HEK293T (cell line): ENCODE data around the gene TBC1D22A.

ENCODE experiments used
- BHLHE40 ChIP-seq: fragments of 450-650 bp; IDR thresholded peaks from 2 replicates; pipeline ENCODE4 v1.6.1; 2016; ENCODE audit warnings: mild to moderate bottlenecking, moderate library complexity, borderline replicate concordance
- ELF4 ChIP-seq: fragments of 450-650 bp; IDR thresholded peaks from 2 replicates; pipeline ENCODE4 v1.6.1; 2017; ENCODE audit warnings: antibody characterized with exemption
- FOXK2 ChIP-seq: fragments of 450-650 bp; IDR thresholded peaks from 2 replicates; pipeline ENCODE4 v1.6.1; 2016; ENCODE audit warnings: mild to moderate bottlenecking
- FOXM1 ChIP-seq: fragments of 450-650 bp; IDR thresholded peaks from 2 replicates; pipeline ENCODE4 v1.6.1; 2017; ENCODE audit warnings: mild to moderate bottlenecking, borderline replicate concordance
- HDGF ChIP-seq: fragments of 450-650 bp; IDR thresholded peaks from 2 replicates; pipeline ENCODE4 v1.6.1; 2017; ENCODE audit warnings: antibody characterized with exemption, borderline replicate concordance
- LEF1 ChIP-seq: fragments of 450-650 bp; IDR thresholded peaks from 2 replicates; pipeline ENCODE4 v1.6.1; 2017; ENCODE audit warnings: mild to moderate bottlenecking, borderline replicate concordance
- NFRKB ChIP-seq: fragments of 450-650 bp; IDR thresholded peaks from 2 replicates; pipeline ENCODE4 v1.6.1; 2016; ENCODE audit warnings: mild to moderate bottlenecking, moderate library complexity
- SP1 ChIP-seq: fragments of 450-650 bp; IDR thresholded peaks from 2 replicates; pipeline ENCODE4 v1.6.1; 2017
- SUZ12 ChIP-seq: fragments of 450-650 bp; IDR thresholded peaks from 2 replicates; pipeline ENCODE4 v1.6.1; 2016; ENCODE audit warnings: mild to moderate bottlenecking

DNA sequence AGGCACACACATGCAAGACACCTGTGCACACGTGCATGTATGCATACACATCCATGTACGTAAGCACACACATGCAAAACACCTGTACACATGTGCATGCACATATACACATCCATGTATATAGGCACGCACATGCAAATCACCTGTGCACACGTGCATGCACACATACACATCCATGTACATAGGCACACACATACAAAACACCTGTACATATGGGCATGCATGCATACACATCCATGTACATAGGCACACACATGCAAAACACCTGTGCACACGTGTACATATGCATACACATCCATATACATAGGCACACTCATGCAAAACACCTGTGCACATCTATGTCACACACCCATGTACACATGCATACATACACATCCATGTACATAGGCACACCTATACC is 458.3 kb downstream of the TBC1D22A start:
- TF ChIP-seq BHLHE40, result no peak
- no peak for TF ChIP-seq ELF4
- no peak for TF ChIP-seq SP1
- no peak for TF ChIP-seq SUZ12
- TF ChIP-seq FOXM1, result no peak
- TF ChIP-seq LEF1, result no peak
- no peak for TF ChIP-seq HDGF
- TF ChIP-seq NFRKB, result no peak
- no peak for TF ChIP-seq FOXK2
